UCSD-AML1 (cell line): ENCODE results near the gene C2orf81.
"Not testable (repeated sequence)": the region's sequence is repeated elsewhere in the genome, so short reads cannot be mapped to it uniquely, and the experiment has no call there.

Experiments used
- DNase-seq: peaks from one replicate; lab custom pipeline; 2025; ENCODE audit not compliant: unreplicated experiment; lab: John Stamatoyannopoulos, UW

The C2orf81 gene

DNA sequence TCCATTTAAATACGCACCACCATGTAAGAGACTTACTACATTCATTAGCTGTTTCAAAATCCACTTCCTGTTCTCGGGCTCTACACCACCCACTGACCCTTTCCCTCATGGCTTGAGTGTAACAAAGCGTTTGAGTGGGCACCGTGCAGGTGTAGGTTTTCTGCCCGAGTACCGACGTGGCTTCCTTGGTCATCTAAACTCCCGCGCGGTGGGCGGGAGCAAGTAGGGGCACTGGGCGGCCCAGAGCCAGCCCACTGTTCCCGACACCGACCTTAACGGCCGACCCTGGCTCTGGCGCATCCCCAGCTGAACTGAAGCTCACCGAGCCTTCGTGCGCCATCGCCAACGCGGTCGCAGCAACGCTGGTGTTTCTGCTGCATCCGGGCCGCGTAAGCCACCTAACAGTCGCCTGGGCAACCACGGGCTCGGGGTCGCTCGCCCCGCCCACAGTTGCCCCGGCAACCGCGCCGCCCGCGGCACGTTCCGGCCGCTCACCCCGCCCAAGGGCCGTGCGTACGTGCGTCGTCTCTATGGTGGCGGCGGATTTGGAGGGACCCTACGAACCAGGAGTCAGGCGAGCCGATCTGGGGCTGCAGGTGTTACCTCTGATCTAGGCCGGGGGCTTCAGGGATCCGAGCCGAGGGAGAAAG lies at the start of gene C2orf81, which contains the start of gene WDR54:
Gene C2orf81 (minus strand): TSS at position 399 of the 650 bp plus-strand sequence. CDS start 59 bp downstream, at position 340.
Gene WDR54 (plus strand): TSS at position 510 of the 650 bp plus-strand sequence. CDS start 424 bp downstream, outside the sequence.
- peak; percentile 94 for DNase-seq

DNA sequence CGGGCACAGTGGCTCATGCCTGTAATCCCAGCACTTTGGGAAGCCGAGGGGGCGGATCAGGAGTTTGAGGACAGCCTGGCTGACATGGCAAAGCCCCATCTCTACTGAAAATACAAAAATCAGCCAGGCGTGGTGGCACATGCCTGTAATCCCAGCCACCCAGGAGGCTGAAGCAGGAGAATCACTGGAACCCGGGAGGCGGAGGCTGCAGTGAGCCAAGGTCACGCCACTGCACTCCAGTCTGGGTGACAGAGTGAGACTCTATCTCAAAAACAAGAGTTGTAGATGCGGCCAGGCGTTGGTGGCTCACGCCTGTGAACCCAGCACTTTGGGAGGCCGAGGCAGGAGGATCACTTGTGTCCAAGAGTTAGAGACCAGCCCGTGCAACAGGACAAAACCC lies 49.3 kb upstream of the C2orf81 start:
- DNase-seq = not testable (repeated sequence)

DNA sequence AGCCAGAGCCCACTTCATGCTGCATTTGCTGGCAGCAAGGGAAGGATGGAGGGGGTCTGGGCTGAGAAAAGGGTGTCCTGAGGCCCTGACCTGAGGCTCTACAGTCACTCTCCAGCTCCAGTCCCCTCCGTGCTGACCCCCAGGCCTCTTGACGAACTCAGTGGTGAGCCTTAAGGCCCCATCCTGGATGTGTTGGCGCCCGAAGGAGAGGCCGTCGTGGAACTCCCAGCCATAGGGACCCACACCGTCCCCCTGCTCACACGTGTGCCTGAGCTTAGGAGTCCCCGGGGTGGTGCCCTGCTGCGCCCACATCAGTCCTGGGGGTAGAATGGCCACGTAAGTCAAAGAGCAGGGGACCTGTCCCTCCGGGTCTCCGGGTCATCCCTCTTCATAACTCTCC lies 43.0 kb upstream of the C2orf81 start:
- DNase-seq = no peak

DNA sequence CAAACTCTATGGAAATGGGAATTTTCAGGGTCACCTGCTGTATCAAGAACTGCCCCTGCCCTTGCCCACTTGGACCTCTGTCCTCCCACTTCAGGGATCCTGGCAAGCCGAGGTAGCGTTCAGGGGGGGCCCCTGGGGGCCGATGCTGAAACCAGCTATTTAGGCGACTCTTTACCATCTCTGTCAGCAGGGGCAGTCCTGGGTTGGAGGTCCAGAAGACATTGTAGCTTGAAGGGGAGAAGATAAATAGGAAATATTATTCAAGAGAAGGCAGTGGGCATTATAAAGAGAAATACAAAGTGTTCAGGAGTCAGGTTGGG lies 41.3 kb upstream of the C2orf81 start:
- DNase-seq = no peak

DNA sequence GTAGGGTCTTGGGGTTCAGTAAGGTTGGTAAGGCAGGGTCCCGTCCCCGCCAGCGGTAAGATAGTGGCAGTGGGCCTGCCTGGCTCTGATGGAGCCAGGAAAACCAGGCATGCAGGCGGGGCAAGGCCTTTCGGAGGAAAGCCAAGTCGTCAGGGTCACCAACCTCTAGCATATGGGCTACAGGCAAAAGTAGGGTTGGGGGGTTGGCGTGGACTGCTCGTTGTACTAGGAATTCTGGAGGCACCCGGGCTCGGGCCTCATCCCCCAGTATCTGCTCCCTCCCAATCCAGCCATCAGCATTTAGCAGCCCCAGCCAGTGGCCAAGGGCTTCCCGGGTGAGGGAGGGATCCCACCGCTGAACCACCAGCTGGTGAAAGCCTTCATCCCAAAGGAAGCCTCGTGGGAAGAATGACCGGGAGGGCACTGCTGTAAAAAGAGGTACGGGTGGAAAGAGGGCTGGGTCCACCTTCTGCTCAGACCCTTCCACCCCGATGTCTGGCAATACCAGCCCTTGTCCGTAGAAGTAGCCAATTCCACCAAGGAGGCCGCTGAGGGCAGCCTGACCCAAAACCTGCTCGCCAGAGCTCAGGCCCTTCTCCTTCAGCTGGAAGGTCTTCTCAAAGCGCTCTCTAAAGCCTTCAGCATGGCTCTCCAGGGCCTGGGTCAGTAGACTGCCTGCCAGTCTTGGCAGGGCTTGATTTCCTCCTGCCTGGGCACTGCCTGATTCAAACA lies 40.8 kb upstream of the C2orf81 start:
- no peak for DNase-seq

DNA sequence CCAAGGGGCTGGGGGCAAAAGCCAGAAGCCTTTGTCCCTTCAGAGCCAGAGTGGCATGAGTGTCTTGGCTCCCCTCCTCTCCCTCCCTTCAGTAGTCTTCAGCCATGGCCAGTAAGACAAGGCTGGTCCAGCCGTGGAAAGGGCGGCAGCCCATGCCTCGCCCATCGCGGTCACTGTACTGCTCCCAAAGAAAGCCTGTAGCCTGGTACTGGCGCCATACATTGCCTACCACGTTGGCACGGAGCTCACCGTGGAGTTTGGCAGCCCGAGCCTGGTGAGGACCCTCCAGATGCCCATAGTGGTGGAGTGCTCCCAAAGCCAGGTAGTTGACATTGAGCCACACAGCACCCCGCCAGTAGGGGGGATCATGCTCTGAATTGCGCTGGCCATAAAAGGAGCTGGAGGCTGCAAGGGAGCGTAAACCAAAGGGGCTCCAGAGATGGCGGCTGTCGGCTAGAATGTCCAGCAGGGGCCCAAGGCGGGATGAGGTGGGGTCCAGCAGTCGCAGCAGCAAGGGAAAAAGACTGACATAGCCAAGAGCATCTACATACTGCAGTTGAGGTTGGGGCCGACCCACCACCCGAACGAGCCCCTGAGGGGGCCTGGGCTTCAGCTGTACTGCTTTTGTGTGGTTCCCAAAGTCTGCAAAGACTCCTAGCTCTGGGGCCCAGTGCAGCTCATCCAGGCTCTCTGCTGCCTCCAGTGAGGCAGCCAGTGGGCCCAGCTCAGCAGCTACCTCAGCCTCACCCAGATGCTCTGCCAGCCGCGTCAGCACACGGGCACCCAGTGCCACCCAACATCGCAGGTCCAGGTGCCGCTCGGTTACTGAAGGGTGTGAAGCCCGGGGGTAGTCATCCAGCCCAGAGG lies 40.0 kb upstream of the C2orf81 start:
- no peak for DNase-seq

DNA sequence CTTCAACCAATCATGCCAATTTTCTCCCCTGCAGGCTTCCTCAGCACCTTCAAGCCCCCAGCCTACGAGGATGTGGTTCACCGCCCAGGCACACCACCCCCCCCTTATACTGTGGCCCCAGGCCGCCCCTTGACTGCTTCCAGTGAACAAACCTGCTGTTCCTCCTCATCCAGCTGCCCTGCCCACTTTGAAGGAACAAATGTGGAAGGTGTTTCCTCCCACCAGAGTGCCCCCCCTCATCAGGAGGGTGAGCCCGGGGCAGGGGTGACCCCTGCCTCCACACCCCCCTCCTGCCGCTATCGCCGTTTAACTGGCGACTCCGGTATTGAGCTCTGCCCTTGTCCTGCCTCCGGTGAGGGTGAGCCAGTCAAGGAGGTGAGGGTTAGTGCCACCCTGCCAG lies 38.8 kb upstream of the C2orf81 start:
- DNase-seq = not testable (repeated sequence)

DNA sequence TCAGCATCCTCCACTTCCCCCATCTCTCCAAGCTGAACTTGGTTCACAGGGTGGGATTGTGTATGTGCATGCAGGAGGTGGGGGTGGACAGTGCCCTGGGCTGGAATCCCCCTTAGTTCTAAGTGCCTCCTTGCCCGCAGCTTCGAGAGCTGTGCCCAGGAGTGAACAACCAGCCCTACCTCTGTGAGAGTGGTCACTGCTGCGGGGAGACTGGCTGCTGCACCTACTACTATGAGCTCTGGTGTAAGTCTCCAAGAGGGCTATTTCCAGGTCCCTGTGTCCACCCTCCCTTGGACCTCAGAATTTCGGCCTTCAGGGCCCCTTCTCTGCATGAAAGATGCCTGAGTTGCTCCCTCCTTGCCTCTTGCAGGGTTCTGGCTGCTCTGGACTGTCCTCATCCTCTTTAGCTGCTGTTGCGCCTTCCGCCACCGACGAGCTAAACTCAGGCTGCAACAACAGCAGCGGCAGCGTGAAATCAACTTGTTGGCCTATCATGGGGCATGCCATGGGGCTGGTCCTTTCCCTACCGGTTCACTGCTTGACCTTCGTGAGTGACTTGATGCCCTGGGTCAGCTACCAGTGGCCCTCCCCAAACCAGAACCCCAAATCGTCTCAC lies 38.2 kb upstream of the C2orf81 start:
- DNase-seq = not testable (repeated sequence)

DNA sequence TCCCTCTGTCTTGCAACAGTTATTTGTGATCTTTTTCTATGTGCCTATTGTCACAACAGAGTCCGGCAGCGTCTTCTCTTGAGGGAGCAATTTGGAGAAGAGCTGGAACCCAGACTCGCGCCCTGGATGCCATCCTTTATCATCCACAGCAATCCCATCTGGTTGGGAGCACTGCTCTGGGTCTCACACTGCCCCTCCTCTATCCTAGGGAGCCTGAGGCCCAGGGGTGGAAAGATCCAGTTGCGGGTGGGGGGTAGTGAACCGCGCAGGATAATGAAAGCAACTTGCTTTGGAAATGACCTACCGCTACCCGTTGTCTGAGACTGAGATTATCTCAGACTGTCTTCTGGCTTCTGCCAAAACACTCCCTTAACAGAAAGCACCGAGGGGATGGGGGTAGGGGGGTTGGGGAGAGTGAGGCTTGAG lies 37.5 kb upstream of the C2orf81 start:
- DNase-seq = no peak

DNA sequence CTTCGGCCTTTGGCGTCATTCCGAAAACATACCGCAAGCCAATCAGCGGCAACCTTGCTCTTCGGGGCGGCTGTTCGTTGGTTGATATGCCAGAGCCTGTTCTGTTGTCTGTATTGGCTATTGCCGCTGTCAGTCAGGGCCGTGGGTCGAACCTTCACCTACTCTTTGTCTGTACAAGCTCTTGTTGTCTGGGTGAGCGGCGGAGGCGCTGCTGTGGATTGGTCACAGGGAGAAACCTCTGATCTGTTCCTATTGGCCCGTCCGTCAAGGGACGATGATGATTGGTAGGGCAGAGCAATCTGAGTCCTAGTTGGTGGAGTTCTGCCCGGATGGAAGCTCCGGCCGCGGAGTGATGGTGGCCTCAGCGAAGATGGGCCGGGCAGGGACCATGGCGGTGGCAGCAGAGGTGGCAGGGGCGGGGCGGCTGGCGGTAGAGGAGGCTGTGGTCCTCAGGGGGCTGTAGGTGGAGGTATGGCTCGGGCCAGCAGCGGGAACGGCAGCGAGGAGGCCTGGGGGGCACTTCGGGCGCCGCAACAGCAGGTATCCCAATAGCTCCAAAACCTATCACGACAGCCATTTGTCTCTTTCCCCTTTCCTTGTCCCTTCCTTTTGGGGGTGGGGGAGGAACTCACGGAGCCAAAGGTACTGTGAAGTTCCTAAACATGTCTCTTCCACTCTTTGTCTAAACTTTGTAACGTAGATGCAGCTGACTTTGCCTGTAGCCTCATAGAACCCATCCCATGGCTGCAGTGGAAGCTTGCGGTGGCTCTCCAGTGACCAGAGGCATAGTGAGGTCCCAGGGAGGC lies 36.9 kb upstream of the C2orf81 start, which contains the start of gene WBP1:
Gene WBP1 (plus strand): TSS at position 307 of the 806 bp plus-strand sequence. CDS start 165 bp downstream, at position 472.
- peak; percentile 99 for DNase-seq

DNA sequence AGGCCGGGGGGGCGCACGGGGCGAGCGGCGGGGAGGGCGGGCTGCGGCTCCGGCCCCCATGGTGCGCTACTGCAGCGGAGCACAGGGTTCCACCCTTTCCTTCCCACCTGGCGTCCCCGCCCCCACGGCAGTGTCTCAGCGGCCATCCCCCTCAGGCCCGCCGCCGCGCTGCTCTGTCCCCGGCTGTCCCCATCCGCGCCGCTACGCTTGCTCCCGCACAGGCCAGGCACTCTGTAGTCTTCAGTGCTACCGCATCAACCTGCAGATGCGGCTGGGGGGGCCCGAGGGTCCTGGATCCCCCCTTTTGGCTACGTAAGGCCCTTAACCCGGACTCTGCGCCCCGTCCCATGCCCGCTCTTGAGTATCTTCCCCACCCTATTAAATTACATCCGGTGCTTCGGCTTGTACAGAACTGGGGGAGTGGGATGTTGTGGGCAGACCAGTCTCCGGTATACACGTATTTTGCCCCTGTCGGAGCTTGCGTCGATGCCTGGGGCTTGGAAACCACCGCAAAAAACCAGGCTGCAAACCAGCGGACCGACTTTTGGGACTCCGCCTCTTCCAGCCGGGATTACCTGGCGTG lies 36.2 kb upstream of the C2orf81 start:
- DNase-seq = peak; percentile 73

DNA sequence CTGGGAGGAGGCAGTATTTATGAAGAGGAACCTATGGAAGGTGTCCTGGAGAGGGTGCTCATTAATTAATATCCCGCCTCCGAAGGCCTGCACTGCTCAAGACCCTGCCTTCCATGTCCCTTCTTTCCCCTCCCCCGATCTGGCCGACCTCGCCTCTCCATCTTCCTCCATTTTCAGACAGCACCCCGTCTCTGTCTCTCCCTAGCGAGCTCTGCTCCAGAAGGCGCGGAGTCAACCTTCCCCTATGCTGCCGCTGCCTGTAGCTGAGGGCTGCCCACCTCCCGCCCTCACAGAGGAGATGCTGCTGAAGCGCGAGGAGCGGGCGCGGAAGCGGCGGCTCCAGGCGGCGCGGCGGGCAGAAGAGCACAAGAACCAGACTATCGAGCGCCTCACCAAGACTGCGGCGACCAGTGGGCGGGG lies 35.7 kb upstream of the C2orf81 start:
- no peak for DNase-seq

DNA sequence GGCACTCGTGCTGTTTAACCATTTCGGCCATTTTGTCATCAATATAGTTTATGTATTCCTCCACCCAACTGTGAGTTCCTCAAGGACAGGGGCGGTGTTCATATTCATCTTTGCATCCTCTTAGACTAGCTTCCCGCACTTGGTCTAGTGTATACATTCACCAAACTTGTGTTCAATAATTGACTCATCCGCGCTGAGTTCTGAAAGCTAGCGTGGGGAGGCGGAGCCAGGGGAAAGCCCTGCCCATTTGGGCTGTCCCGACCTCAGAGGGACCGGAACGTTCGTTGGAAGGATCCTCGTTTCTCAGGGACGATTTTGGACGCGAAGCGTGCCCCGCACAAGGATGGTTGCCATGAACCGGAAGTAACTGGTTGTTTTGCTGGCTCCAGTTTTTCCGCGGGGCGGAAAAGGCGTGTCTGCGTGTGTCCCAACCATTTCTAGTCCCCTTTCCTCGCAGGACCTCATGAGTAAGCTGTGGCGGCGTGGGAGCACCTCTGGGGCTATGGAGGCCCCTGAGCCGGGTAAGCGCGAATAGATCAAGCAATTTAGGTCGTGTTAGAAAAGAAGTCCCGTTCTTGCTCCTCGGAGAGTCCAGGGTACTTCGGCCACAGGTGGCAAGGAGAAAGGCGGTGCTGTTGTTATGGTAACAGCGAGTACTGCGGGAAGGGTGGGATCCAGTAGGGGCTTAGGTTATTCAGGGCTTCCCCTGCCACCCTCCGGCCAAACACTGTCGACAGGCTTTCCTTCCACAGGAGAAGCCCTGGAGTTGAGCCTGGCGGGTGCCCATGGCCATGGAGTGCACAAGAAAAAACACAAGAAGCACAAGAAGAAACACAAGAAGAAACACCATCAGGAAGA lies 33.5 kb upstream of the C2orf81 start, which contains the start of gene INO80B:
Gene INO80B (plus strand): TSS at position 434 of the 858 bp plus-strand sequence. CDS start 30 bp downstream, at position 464.
- DNase-seq = peak; percentile 96

DNA sequence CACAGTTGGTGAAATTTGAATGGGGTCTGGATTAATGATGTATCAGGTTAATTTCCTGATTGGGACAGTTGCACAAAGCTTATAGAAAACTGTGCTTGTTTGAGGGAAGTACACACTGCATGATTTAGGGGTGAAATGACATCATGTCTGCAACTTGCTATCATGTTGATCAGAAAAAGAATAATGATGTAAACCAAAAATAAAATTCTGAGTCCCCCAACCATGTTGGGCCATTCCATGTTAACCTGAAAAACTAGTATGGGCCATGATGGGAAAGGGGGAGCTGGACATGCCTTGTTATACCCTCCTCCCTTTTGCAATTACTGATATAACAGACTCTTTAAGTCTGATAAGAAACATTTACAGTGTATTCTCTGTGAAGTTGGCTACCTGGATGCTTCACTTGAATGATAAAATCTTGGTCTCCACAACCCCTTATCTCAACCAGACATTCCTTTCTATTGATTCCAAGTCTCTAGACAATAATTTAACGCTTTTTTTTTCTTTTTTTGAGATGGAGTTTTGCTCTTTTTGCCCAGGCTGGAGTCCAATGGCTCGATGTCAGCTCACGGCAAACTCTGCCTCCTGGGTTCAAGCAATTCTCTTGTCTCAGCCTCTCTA lies 29.3 kb upstream of the C2orf81 start:
- DNase-seq = no peak

DNA sequence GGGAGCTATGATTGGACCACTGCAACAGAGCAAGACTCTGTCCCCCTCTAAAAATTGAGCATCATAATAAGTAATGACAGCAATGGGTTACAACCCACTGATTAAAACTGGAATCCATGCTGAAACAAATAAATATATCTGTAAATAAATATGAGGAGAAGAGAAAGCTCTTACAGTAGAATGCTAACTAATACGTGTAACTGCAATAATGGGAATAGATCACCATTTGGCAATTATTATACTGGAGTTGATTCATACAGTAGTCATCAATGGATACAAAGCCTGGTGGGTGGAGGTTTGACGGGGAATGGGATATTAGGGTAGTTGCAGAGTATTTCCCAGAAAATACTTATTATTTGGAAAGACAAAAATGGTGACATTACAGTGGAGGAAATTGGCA lies 27.4 kb upstream of the C2orf81 start:
- DNase-seq = no peak

DNA sequence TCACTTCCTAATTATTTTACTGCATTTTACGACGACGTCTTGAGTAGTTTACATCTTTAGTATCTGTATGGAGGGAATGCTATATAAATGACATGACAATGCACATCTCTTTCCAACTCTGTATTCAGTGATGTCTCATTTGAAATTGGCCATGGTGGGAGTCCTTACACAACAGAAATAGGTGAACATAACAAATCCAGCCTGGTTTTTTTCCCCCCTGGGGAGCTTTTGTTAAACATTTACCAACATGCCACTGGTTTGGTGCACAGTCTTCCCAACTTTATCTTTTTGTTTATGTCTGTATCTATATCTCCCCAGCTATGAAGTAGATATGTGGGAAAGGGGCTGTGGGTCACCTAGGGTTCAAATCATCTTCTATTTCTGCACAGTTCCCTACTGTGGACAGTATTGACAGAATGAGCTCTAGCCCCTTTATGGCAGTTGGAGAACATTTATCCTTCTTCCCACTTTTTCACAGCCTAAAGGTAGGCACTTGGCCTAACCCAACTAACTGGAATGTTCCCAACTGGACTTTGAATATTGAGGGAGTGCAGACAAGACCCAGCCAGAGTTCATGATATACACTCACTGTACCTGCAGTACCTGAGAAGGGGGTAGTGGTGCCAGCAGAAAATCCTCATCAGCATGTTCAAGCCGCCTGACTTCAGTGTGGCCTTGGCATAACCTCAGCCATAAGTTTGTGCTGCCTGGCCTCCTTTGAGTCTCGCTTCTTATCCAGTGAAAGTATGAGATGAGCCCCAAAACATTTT lies 26.0 kb upstream of the C2orf81 start:
- no peak for DNase-seq

DNA sequence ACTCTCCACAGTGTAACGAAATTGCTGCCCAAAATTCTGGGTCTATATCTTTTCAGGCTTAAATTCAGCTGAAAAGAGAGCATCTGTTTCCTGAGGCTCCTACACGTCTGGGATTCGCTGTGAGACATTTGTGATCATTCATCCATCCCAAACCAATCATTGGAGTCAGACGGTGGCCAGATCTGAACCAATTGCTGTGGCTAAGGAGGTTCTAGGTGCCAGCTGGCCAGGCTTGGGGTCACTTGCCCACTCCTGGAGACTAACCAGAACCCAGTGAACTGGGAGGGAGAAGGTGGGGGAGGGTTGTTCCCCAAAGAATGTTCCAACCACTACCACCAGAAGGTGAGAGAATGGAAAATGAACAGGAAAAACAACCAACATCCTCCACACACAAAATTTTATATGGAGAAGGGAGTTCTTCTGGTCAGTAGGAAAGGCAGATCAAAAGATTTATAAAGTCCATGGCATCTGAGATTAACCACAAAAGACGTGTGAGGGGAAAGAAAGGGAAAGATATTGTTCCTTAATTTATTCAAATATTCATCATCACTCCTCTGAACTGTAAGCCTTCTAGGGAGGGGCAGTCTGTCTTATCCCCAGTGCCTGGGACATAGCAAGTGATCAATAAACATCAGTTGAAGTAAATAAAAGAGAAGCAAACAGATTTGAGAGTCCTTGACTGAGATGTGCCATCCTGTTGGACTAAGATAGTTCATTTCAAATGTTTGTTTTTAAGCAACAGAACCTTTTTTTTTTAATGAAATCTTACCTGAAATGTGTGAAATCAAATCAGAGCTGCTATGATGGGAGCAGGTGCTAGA lies 23.3 kb upstream of the C2orf81 start:
- no peak for DNase-seq
